Omental fat pad (tissue), 4 donors: ENCODE measurements around the gene SH3PXD2A. TPM values are rescaled to one million over a fixed set of nuclear protein-coding genes. Genes with fewer than 3 reads are reported as not detected.

Experiments used
- ATAC-seq: fragments of 150-250 bp; one replicate; pipeline ENCODE4 v1.9.1; 2016; ENCODE audit warnings: mild to moderate bottlenecking, moderate library complexity; ENCODE audit not compliant: low FRiP score
- DNase-seq: peaks from one replicate; pipeline ENCODE4 v3.0.0-alpha.2; 2019; ENCODE audit warnings: low spot score
- total RNA-seq, 4 donors: library from RNA; depleted of rRNA; stranded (reverse); fragments of >200 nt; gene quantifications; one replicate each; pipeline ENCODE4 v1.1.0, GENCODE V29; 2016
- TF ChIP-seq, protein P1 (sequence below), 3 donors: fragments of 450-650 bp; IDR thresholded peaks; one replicate each; pipeline ENCODE4 v1.5.1; 2016 to 2017; ENCODE audit warnings: antibody characterized with exemption in 3 of 3, mild to moderate bottlenecking in 3 of 3, moderate library complexity in 2 of 3

Gene SH3PXD2A
- total RNA-seq, 4 donors from 2014 or later, result 21.0 to 36.3 (median 22.5) TPM

DNA sequence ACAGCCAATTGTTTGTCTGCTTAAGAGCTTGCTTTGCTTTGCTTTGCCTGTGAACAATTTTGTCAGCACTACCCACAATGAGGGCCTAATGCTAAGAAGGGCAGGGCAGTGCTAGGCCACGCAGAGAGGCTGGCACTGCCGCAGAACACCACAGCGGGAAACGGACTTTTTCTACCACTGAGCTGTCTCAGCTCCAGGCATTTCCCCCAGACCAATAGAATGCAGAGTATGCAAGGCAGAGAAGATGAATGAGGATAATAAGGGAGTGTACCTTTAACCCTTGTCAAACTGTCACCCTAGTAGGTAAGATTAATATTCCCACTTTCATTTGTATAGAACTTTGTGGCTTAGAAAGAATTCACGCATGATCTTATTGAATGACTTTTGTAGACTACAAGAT, 104.5 kb downstream of the SH3PXD2A start:
- TF ChIP-seq, protein P1, sequence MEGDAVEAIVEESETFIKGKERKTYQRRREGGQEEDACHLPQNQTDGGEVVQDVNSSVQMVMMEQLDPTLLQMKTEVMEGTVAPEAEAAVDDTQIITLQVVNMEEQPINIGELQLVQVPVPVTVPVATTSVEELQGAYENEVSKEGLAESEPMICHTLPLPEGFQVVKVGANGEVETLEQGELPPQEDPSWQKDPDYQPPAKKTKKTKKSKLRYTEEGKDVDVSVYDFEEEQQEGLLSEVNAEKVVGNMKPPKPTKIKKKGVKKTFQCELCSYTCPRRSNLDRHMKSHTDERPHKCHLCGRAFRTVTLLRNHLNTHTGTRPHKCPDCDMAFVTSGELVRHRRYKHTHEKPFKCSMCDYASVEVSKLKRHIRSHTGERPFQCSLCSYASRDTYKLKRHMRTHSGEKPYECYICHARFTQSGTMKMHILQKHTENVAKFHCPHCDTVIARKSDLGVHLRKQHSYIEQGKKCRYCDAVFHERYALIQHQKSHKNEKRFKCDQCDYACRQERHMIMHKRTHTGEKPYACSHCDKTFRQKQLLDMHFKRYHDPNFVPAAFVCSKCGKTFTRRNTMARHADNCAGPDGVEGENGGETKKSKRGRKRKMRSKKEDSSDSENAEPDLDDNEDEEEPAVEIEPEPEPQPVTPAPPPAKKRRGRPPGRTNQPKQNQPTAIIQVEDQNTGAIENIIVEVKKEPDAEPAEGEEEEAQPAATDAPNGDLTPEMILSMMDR (IDR thresholded peaks at IDR 0.05), result no peak
- no peak for DNase-seq
- ATAC-seq, result no peak

DNA sequence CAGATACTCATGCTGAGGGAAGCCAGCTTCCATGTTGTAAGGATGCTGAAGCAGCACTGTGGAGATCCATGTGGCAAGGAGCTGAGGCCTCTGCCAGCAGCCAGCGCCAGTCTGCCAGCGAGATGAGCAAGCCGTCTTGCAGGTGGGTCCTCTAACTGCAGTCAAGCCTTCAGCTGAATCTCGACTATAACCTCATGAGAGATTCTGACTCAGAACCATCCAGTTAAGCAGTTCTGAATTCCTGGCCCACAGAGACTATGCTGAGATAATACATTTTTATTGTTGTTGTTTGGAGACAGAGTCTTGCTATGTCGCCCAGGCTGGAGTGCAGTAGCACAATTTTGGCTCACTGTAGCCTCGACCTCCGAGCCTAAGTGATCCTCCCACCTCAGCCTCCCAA, 105.6 kb downstream of the SH3PXD2A start:
- DNase-seq (no peak), ATAC-seq (no peak)
- TF ChIP-seq, protein P1 (IDR thresholded peaks at IDR 0.05), result no peak

DNA sequence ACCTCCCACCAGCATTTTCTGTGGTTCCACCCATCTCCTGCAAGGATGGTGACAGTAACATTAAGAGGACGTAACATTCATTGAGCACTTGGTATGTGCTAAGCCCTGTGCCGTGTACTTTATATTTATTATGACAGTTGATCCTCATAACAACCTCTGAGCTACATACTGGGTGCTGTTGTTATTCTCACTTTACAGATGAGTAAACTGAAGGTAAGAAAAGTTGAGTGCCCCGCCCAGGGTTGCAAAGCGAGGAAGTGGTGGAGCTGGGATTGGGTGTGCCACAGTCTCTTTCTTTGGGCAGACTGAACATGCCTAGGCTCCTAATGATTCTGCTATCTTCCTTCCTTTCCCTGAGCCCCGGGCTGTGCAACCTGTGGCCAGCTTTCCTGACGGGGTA, 107.4 kb downstream of the SH3PXD2A start:
- no peak for ATAC-seq
- TF ChIP-seq, protein P1 (IDR thresholded peaks at IDR 0.05), result no peak

DNA sequence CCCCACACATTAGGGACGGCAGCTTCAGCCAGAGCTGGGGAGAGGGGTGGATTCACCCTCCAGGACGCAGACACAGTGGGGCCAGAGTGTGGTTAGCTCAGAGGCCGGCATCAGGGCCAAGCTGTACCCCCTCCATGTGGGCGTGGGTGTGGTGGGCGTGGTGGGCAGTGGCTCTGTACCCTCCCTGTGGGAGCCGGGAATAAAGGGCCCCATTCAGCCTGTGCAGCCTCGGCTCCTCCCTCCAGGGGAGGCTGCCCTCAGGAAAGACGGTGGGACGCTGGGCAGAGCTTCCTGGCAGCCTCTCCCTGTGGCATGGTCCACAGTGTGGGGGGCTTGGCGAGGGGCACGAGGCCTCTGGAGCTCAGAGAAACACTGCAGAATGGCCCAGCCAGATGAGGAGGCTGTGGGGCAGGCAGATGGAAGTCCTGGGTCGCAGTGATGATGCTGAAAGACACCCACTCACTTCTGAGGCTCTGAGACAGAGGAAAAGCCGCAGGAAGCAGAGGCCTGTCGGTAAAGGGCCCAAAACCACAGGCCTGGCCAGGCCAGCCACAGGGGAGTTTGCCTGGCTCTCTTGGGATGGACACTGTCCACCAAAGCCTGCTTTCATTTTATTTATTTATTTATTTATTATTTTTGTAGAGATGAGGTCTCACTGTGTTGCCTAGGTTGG, 108.0 kb downstream of the SH3PXD2A start:
- DNase-seq, result no peak
- TF ChIP-seq, protein P1 (IDR thresholded peaks at IDR 0.05), result no peak
- ATAC-seq, result no peak

More for the DNA sequence above, 107.4 kb downstream of the SH3PXD2A start:
- no peak for DNase-seq

DNA sequence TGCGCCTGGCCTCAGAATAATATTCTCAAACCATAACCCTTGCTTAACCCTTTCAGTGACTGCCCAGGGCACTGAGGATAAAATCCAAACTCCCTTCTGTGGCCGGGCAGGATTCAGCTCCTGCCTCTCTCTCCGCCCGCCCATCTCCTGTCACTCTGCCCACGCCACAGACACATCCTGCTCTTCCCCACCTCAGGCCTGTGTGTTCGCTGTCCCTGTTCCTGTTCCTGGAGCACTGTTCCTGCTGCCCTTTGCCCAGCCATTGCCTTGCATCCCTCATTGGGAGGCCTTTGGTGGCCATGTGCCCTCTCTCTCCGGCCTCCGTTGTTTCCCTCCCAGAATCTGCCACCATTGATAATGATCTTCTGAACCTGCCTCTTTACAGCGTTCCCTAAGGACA, 108.8 kb downstream of the SH3PXD2A start:
- ATAC-seq (no peak), DNase-seq (no peak)
- TF ChIP-seq, protein P1 (IDR thresholded peaks at IDR 0.05), result no peak

DNA sequence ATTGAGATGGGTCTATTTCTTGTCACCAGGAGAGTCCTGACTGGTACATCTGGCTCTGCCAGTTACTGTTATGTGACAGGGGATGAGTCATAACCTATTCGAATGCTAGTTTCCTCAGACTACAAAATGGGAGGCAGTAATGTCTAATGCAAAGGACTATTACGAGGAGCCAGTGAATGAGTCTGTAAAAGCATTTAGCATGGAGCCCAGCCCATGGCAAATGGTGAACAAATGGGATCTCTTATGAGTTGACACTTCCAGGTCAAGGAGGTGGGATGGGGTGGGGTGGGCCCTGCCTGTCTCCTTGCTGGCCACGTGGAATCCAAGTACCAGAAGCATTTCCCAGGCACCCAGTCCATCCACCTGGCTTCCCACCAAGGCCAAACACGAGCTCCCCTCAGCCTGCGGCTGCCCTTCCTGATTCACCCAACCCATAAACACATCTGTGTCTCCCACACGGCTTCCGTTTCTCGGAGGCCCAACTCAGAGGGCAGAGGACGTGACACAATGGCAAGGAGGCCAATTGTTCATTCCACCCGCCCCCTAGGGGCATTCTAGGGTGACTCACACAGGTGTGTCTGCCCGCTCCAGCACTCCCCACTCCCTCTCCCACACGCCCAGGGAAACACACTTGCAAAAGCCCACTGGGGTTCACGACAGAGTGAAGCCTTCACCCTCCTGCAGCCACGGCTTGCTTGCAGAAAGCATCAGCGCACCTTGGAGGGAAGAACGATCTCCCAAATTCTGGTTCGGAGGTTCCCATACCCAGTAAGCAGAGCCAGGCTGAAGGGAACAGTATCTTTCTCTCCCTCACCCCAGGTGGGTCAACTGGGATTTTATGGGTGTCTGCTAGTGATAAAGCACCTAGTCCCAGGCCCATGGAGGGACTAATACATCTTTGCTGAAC, 109.8 kb downstream of the SH3PXD2A start:
- TF ChIP-seq, protein P1 (IDR thresholded peaks at IDR 0.05), result no peak
- no peak for ATAC-seq
- no peak for DNase-seq
